T47D (cell line): ENCODE data around the gene SCGB1A1.
"Not testable (repeated sequence)": the region's sequence is repeated elsewhere in the genome, so short reads cannot be mapped to it uniquely, and the experiment has no call there.

Experiments
- DNase-seq, 2 experiments: peaks; one replicate each; pipeline versions ENCODE4 v3.0.0 to v3.0.0-alpha.2; 2011 to 2012; ENCODE audit warnings: low read depth in 1 of 2, low spot score in 1 of 2
- JUND ChIP-seq: IDR thresholded peaks from 2 replicates; pipeline ENCODE4 v1.6.1; 2012; ENCODE audit warnings: low read depth
- in situ Hi-C: cut with HindIII; loops from 2 replicates; pipeline ENCODE4 v1.10.0; 2016; ENCODE audit warnings: low sequenced_read_pairs, low pct_unique_long_range_greater_than_20kb

The SCGB1A1 gene, protein sequence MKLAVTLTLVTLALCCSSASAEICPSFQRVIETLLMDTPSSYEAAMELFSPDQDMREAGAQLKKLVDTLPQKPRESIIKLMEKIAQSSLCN

DNA sequence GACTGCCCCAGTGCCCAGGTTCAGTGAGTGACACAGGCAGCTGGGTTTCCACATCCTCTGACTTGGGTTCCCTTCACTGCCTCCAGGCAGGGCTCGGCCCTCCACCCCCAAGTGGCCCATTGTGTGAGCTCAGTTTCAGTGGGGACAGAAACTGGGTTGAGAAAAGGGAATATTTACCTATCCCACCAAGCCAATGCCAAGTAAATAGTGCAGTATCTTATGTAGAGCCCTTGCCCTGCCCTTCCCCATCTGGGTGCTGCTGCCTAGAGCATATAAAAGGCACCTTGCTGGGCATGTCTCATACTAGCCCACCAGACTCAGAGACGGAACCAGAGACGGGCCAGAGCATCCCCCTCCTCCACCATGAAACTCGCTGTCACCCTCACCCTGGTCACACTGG, at the start of gene SCGB1A1:
Gene SCGB1A1, plus strand, starts transcription at position 301 of the 400 bp plus-strand sequence. Its CDS starts 63 bp downstream, at position 364.
- in situ Hi-C loops: no loop called here
- no peak for DNase-seq
- no peak for TF ChIP-seq JUND

DNA sequence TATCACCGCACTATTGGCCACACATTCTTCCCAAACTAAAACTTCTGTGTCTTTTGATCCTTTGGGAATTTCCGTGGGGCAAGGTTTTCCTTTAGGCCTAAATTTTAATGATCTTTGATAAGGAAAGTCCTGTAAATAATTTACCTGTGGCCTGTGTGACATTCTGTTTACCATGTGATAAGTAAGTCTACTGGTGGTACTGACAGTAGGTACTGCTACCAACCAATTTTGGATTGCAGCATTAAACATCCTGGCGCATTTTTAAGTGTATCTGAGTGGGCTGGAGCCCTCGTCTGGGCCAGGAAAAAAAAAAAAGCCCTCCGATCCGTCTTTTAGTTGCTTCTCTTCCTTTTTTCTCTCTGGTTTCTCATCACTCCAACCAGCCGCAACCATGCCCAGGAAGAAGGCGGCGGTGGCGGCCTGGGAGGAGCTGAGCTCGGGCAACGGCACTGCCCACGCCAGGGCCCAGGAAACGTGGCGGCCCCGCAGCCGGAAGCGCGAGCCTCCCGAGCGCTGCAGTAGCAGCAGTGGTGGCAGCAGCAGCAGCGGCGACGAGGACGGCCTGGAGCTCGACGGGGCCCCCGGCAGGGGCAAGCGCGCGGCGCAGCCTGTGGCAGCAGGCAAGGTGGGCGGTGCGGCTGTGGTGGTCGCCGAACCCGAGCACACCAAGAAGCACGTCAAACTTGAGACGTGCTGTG, 47.9 kb upstream of the SCGB1A1 start:
- no peak for DNase-seq
- in situ Hi-C loops: no loop called here
- no peak for TF ChIP-seq JUND

DNA sequence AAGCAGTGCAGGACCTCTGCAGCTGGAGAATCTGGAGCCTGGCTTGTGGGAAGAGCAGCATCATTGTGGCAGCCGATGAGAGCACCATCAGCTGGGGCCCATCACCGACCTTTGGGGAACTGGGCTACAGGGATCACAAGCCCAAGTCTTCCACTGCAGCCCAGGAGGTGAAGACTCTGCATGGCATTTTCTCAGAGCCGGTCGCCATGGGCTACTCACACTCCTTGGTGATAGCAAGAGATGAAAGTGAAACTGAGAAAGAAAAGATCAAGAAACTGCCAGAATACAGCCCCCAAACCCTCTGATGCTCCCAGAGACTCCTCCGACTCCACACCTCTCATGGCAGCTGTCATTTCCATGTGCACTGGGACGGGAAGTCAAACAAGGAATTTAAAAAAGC, 46.0 kb upstream of the SCGB1A1 start:
- no peak for TF ChIP-seq JUND
- DNase-seq: no peak
- in situ Hi-C loops: no loop called here

DNA sequence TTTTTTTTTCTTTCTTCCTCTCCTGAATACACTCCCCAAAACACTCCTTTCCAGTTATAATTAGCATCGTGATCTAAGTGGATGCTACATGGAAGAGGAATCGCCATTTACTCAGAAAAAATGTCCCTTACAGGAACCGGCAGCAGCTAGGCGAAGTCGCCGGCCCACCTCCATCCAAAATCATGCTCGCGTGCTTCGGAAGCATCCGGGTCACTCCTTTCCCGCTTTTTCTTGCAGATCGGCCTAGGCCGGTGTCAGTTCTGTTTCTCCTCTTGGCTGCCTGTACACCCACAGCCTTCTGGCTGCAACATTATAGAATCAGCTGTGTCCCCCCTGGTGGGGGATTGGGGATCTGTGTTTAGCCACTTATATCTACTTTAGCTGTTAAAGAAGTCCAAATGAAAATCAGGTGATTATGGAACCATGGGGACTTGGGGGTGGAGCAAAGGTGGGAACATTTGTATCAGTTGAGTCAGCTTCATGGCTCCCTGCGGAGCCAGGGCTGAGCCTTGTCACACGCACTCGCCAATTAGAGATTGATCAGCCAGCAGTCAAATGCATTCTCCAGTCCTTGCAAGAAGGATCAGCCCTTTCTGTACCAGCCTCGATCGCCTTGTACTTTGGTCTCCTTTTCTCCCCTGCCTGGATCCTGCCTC, 45.2 kb upstream of the SCGB1A1 start:
- DNase-seq: no peak
- in situ Hi-C loops: no loop called here
- TF ChIP-seq JUND: no peak

DNA sequence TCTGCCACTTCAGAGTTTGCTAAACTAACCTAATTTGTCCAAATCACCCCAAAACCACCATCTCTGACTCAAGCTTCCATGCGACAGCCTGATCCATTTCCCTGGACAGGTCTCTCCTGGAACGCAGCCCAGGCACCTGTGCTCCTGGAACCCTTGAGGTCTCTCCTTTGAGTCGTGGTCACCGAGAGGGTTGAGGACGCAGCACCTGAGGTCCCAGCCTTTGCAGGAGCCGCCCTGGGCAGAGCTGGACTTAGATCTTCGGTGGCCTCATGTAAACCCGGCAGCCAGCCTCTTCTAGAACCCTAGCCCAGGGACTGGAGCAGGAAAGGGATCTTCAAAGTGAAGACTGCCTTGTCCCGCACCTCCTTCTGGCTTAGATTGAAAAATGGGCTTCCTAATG, 44.0 kb upstream of the SCGB1A1 start:
- no peak for TF ChIP-seq JUND
- in situ Hi-C loops: no loop called here

DNA sequence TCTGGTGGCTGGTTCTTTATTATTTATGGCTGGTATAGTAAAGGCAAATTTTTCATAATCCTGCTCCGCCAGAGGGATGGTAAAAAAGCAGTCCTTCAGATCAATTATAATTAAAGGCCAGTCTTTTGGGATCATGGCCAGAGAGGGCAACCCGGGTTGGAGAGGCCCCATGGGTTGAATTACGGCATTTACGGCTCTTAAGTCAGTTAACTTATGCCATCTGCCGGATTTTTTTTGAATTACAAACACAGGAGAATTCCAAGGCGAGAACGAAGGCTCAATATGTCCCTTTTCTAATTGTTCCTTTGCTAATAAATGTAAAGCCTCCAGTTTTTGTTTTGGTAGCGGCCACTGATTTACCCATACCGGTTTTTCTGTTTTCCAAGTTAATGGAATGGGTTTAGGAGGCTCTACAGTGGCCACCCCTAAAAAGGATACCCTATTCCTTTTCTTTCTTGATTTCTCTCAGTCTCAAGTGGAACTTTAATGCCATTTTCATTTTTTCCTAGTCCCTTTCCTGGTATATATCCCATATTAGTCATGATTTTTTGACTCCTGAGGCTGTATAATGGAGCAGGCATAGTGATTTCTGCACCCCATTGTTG, 40.3 kb upstream of the SCGB1A1 start:
- in situ Hi-C loops: not testable (repeated sequence)
- peak in 1 of 2 experiments; percentile 73 for DNase-seq

More for the DNA sequence above, 44.0 kb upstream of the SCGB1A1 start:
- no peak for DNase-seq

DNA sequence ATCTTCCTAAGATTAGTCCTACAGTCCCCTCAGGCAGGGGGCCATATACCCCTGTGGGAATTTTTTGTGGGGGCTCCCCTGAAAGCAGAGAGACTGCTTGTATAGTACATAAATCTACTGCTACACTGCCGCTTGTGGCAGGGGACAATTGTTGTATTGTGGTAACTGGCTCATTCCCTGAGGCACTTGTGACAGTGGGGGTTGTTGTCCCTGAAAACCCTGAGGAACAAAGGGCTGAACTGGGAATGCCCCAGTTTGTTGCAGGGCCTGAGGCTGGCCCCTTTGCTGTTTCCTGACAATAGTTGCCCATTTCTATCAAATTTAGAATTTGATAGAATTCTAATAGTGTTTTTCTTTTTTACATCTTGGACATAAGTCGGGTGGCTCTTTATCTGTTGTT, 39.2 kb upstream of the SCGB1A1 start:
- in situ Hi-C loops, DNase-seq: not testable (repeated sequence)

DNA sequence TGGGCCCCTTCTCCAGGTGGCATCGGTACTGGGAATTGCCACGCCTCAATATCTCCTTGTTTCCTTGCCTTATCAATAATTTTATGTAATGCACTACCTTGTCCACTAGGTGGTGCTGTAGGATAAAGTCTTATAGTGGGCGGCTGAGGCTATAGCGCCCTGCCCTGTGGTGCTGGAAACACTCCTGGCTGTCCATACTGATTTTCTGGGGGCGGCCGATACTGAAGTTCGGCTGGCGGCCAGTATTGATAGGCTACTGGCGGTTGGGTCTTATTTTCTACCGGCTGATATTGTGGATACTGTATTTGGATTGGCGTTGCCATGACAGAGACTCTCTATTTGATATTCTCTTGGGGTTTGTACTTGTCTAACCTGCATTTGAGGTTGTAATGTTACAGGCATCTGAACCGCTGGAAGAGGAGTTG, 38.0 kb upstream of the SCGB1A1 start:
- DNase-seq: peak; percentile 41 to 83
- in situ Hi-C loops: not testable (repeated sequence)

DNA sequence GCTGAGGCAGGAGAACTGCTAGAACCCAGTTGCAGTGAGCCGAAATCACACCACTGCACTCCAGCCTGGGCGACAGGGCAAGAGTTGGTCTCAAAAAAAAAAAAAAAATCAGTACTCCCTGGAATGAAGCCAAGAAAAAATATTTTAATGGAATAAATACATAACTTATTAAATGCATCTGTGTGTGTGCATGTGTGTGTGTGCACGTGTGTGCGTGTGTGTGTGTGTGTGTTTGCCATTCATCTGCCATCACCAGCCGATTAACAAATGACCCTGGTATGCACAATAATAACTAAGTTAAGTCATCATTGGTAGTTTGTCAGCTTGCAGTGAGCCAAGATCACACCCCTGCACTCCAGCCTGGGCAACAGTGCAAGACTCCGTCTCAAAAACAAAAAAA, 35.0 kb upstream of the SCGB1A1 start:
- in situ Hi-C loops: no loop called here
- no peak for DNase-seq
- TF ChIP-seq JUND: no peak

DNA sequence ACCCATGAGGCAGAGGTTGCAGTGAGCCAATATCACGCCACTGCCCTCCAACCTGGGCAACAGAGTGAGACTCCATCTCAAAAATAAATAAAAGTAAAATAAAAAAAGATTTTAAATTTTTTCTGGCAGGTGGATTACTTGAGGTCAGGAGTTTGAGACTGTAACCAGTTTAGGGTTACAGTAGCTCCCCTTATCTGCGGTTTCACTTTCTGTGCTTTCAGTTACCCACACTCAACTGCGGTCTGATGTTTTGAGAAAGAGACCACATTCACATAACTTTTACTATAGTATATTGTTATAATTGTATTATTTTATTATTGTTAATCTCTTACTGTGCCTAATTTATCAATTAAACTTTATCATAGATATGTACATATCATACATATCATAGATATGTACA, 32.8 kb upstream of the SCGB1A1 start:
- in situ Hi-C loops, DNase-seq: not testable (repeated sequence)

DNA sequence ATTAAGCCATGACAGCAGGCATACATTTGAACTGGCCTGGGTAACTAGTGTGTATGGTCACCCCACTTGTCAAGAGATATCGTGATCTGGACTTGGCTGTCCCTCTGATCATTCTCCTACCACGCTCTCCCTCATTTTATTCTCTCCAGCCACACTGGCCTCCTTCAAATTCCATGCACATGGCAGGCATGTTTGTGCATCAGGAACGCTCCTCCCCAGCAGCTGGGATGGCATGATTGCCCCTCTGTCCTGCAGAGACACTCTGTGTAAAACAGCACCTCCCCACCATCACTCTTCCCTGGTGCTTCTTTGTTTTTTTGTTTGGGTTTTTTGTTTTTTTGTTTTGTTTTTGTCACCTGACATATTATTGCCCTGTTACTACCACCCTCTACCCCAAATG, 31.5 kb upstream of the SCGB1A1 start:
- in situ Hi-C loops: no loop called here
- no peak for DNase-seq
- no peak for TF ChIP-seq JUND

DNA sequence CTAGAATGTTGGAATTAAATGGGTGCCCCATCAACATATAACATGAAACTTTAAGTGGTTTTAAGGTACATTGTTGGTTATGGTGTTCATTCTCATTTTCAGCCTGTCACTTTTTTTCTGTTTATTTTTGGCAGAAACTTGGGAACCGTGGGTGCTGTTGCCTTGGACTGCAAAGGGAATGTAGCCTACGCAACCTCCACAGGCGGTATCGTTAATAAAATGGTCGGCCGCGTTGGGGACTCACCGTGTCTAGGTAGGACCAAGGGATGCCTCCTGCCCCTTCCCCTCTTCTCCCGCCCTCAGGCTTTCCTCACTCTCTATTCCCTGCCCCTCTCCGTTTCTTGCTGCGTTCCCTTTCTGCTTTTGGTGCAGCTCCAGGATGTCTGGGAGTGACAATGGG, 29.8 kb upstream of the SCGB1A1 start:
- TF ChIP-seq JUND: no peak
- in situ Hi-C loops: no loop called here
- DNase-seq: no peak

DNA sequence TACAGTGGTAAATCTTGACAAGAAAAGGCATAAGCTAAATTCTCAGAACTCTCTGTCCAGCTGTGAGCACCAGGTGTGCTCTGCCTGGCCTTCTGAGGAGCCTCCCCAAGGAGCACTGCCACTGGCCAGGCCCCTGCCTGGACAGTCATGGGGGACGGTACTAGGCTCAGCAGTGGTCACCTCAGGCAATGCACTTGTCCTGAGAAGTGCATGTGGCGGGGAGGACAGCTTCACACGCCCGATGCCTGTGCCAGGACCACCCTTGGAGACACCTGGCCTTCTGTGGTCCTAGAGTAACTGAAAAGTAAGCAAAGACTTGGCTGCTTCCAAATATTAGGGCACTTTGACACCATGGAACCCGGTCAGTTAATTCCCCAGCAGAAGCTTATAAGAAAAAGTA, 28.6 kb upstream of the SCGB1A1 start:
- in situ Hi-C loops: no loop called here
- no peak for TF ChIP-seq JUND
- no peak for DNase-seq
